Activated CD4-positive, CD25-positive, alpha-beta regulatory T cell treated with anti-CD3 and anti-CD28 coated beads, Interleukin-2, amount 50 U/mL, for 24 hours (primary cell): ENCODE results near the gene LSAMP.
A peak's percentile ranks its signal among the peaks of the same experiment; 100 is the strongest.
"Not testable (repeated sequence)": the region's sequence is repeated elsewhere in the genome, so short reads cannot be mapped to it uniquely, and the experiment has no call there.

Experiments used
- ATAC-seq, 2 donors: fragments of 150-1000 bp; cut with Tn5 transposase; one replicate each; pipeline ENCODE4 v1.10.0; 2021; ENCODE audit warnings: mild to moderate bottlenecking in 1 of 2, moderate library complexity in 1 of 2

LSAMP gene

GRCh38 chr3:116093374-116093773 is 351.9 kb downstream of the LSAMP start:
- no peak for ATAC-seq

GRCh38 chr3:116087426-116087825 is 357.9 kb downstream of the LSAMP start:
- ATAC-seq = no peak

- no peak for ATAC-seq
These were observed 360.1 kb downstream of the LSAMP start for GRCh38 chr3:116084999-116085791.

GRCh38 chr3:116083683-116084082 is 361.6 kb downstream of the LSAMP start:
- ATAC-seq = no peak

GRCh38 chr3:116078561-116078960 is 366.7 kb downstream of the LSAMP start:
- ATAC-seq = no peak

GRCh38 chr3:116077557-116077956 is 367.7 kb downstream of the LSAMP start:
- no peak for ATAC-seq

- no peak for ATAC-seq
These were observed 368.2 kb downstream of the LSAMP start for GRCh38 chr3:116077059-116077458.

- ATAC-seq = not testable (repeated sequence)
These were observed 374.6 kb downstream of the LSAMP start for GRCh38 chr3:116070516-116071278.

GRCh38 chr3:116070061-116070460 is 375.2 kb downstream of the LSAMP start:
- no peak for ATAC-seq

- ATAC-seq = no peak
These were observed 376.3 kb downstream of the LSAMP start for GRCh38 chr3:116069024-116069423.

GRCh38 chr3:116067326-116067725 is 378.0 kb downstream of the LSAMP start:
- ATAC-seq = no peak

GRCh38 chr3:116065501-116065900 is 379.8 kb downstream of the LSAMP start:
- no peak for ATAC-seq

GRCh38 chr3:116064646-116065045 is 380.6 kb downstream of the LSAMP start:
- ATAC-seq = no peak

GRCh38 chr3:116059421-116060096 is 385.7 kb downstream of the LSAMP start:
- ATAC-seq = no peak

- no peak for ATAC-seq
These were observed 386.4 kb downstream of the LSAMP start for GRCh38 chr3:116058844-116059243.

- peak in 1 of 2 donors; percentile 7 for ATAC-seq
These were observed 387.8 kb downstream of the LSAMP start for GRCh38 chr3:116057400-116058006.

GRCh38 chr3:116056280-116056679 is 389.0 kb downstream of the LSAMP start:
- ATAC-seq = no peak

- no peak for ATAC-seq
These were observed 392.3 kb downstream of the LSAMP start for GRCh38 chr3:116053017-116053416.

- no peak for ATAC-seq
These were observed 392.7 kb downstream of the LSAMP start for GRCh38 chr3:116052602-116053001.

- no peak for ATAC-seq
These were observed 393.7 kb downstream of the LSAMP start for GRCh38 chr3:116051586-116051985.

GRCh38 chr3:116051040-116051439 is 394.2 kb downstream of the LSAMP start:
- no peak for ATAC-seq

- no peak for ATAC-seq
These were observed 394.9 kb downstream of the LSAMP start for GRCh38 chr3:116050311-116050915.

- no peak for ATAC-seq
These were observed 396.3 kb downstream of the LSAMP start for GRCh38 chr3:116048991-116049390.
